ENCODE results near the gene TUBG2.

GRCh38 chr17:42706732-42707131 lies 47.6 kb downstream of the TUBG2 start:
- TF ChIP-seq NFIC (IDR thresholded peaks at IDR 0.05) (no peak), EP300 (IDR thresholded peaks at IDR 0.05; ENCODE audit: borderline replicate concordance) (no peak), TAF1 (IDR thresholded peaks at IDR 0.05; ENCODE audit: low read depth) (no peak), EGR1 (IDR thresholded peaks at IDR 0.05) (no peak)
- TF ChIP-seq, protein P1, sequence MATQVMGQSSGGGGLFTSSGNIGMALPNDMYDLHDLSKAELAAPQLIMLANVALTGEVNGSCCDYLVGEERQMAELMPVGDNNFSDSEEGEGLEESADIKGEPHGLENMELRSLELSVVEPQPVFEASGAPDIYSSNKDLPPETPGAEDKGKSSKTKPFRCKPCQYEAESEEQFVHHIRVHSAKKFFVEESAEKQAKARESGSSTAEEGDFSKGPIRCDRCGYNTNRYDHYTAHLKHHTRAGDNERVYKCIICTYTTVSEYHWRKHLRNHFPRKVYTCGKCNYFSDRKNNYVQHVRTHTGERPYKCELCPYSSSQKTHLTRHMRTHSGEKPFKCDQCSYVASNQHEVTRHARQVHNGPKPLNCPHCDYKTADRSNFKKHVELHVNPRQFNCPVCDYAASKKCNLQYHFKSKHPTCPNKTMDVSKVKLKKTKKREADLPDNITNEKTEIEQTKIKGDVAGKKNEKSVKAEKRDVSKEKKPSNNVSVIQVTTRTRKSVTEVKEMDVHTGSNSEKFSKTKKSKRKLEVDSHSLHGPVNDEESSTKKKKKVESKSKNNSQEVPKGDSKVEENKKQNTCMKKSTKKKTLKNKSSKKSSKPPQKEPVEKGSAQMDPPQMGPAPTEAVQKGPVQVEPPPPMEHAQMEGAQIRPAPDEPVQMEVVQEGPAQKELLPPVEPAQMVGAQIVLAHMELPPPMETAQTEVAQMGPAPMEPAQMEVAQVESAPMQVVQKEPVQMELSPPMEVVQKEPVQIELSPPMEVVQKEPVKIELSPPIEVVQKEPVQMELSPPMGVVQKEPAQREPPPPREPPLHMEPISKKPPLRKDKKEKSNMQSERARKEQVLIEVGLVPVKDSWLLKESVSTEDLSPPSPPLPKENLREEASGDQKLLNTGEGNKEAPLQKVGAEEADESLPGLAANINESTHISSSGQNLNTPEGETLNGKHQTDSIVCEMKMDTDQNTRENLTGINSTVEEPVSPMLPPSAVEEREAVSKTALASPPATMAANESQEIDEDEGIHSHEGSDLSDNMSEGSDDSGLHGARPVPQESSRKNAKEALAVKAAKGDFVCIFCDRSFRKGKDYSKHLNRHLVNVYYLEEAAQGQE (IDR thresholded peaks at IDR 0.05; ENCODE audit: low read depth) = no peak
